Muscle layer of colon (tissue), 2 donors: ENCODE data around the gene WWP2.
"Not testable (repeated sequence)": the region's sequence is repeated elsewhere in the genome, so short reads cannot be mapped to it uniquely, and the experiment has no call there.

ENCODE experiments used
- H3K27ac ChIP-seq: one replicate; pipeline ENCODE4 v1.7.0; 2013; ENCODE audit warnings: low read depth, mild to moderate bottlenecking, low read length, moderate library complexity
- H3K27me3 ChIP-seq, 2 donors: one replicate each; pipeline ENCODE4 v1.7.0; 2013; ENCODE audit warnings: low read length in 2 of 2, mild to moderate bottlenecking in 2 of 2; ENCODE audit not compliant: insufficient read depth in 2 of 2, control insufficient read depth in 1 of 2
- H3K36me3 ChIP-seq: one replicate; pipeline ENCODE4 v1.7.0; 2013; ENCODE audit warnings: mild to moderate bottlenecking, low read length; ENCODE audit not compliant: insufficient read depth
- H3K4me1 ChIP-seq: one replicate; pipeline ENCODE4 v1.7.0; 2013; ENCODE audit warnings: mild to moderate bottlenecking, low read length; ENCODE audit not compliant: insufficient read depth
- H3K4me3 ChIP-seq, 2 donors: one replicate each; pipeline ENCODE4 v1.7.0; 2013; ENCODE audit warnings: low read length in 2 of 2, low read depth in 1 of 2, mild to moderate bottlenecking in 1 of 2, moderate library complexity in 1 of 2
- H3K9ac ChIP-seq: one replicate; pipeline ENCODE4 v1.7.0; 2013; ENCODE audit warnings: low read length
- H3K9me3 ChIP-seq: one replicate; pipeline ENCODE4 v1.7.0; 2013; ENCODE audit warnings: mild to moderate bottlenecking, low read length
- donor health status: abdominal sarcoma.
- donor health status: Adenocarcinoma of cecum.

Gene WWP2

DNA sequence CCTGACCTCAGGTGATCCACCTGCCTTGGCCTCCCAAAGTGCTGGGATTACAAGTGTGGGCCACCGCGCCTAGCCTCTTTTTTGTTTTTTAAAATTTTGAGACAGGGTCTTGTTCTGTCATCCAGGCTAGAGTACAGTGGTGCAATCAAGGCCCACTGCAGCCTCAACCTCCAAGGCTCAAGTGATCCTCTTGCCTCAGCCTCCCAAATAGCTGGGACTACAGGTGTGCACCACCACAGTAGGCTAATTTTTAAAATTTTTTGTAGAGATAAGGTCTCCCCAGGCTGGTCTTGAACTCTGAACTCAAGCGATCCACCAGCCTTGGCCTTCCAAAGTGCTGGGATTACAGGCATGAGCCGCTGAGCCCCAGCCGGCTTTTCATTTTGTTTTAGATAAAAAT, 92.6 kb downstream of the WWP2 start:
- H3K4me3 ChIP-seq, H3K36me3 ChIP-seq, H3K4me1 ChIP-seq, H3K27ac ChIP-seq, H3K9me3 ChIP-seq, H3K9ac ChIP-seq, H3K27me3 ChIP-seq: not testable (repeated sequence)

DNA sequence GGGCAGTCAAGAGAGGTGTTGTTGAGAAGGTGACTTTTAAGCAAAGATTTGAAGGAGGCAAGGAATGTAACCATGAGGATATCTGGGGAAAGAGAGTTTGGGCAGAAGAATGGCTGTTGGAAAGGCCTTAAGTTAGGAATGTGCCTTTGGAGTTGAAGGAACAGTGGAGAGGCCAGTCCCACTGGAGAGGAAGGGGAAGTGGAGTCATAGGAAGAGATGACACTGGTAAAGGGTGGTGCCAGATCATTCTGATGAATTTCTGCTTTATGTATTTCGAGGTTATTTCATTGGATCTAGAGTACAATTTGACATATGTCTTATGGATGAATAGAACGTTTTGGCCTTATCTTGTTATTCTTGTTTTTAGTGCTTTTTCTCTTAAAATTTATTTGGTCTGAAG, 93.5 kb downstream of the WWP2 start:
- H3K4me1 ChIP-seq = peaks cover 1% of the 10 kb centered on the region
- no peak overlapping the region for H3K9ac ChIP-seq
- no peaks in the 10 kb centered on the region for H3K36me3 ChIP-seq
- no peak overlapping the region for H3K27ac ChIP-seq
- no peaks in the 10 kb centered on the region for H3K9me3 ChIP-seq
- no peak overlapping the region for H3K4me3 ChIP-seq
- no peaks in the 10 kb centered on the region for H3K27me3 ChIP-seq

DNA sequence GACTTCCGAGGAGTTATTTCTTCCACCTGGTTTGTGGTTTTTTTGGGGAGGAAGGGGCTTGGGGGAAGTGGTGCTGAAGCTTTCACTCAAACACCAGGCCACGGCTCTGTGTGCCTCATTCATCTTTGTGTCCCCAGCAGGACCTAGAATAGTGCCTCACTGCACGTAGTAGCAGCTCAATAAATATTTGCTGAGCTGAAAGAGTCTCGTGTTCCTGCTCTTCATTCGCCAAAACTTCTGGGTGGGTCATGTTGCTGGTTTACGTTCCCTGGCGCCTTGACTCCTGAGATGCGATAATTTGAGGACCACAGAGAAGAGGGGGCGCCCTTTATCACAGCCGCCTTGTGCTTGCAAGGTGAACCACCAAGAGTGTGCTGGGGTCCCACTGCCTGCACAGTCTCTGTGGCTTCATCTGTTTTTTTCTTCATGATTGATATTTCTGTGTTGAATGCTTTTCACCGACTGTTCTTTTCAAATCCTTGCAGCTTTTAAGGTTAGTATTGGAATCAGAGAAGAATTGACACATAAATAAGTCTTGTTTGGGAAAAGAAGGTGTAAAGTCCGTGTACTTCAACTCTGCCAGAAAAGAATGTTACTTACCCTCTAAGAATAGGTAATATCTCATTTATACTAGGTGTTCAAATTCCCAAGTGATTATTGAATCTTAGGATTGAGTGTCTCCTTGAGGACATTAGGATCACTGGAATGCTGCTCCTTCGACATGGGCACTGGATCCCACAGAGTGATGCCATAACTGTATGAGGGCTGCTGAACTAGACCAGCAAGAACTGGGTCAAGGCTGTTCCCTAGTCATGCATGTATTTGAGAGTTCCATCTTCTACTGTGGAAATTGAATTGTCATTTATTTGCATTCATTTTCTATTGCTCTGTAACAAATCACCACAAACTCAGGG, 96.3 kb downstream of the WWP2 start:
- no peaks in the 10 kb centered on the region for H3K27me3 ChIP-seq
- H3K4me3 ChIP-seq = no peak overlapping the region
- H3K9ac ChIP-seq = no peak overlapping the region
- H3K4me1 ChIP-seq = peaks cover 20% of the 10 kb centered on the region
- no peaks in the 10 kb centered on the region for H3K9me3 ChIP-seq
- H3K36me3 ChIP-seq = no peaks in the 10 kb centered on the region
- no peak overlapping the region for H3K27ac ChIP-seq

DNA sequence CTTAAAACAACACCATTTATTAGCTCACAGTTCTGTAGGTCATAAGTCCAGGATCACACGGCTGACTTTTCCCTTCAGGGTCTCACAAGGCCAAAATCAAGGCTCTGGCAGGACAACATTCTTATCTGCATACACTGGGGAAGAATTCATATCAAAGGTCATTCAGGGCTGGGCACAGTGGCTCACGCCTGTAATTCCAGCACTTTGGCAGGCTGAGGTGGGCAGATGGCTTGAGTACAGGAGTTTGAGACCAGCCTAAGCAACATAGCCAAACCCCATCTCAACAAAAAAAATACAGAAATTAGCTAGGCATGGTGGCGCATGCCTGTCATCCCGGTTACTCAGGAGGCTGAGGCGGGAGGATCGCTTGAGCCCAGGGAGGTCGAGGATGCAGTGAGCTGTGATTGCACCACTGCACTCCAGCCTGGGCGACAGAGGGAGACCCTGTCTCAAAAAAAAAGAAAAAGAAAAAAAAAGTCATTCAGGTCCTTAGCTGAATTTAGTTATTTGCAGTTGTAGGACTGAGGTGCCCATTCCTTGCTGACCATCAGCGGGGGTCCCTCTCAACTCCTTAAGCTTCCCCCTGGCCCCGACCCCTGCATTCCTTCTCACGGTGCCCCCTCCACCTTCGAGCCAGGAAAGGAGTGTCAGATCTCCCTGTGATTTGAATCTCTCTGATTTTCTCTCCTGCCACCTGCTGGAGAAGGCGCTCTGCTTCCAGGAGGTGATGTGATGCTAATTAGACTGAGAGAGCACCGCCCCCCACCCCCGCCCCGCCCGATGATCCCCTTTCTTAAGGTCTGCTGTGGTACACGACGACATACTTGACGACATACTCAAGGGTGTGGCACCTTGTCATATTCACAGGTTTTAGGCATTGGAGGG, 97.2 kb downstream of the WWP2 start:
- H3K27ac ChIP-seq = no peak overlapping the region
- no peaks in the 10 kb centered on the region for H3K36me3 ChIP-seq
- H3K27me3 ChIP-seq = no peaks in the 10 kb centered on the region
- peaks cover 20% of the 10 kb centered on the region for H3K4me1 ChIP-seq
- no peak overlapping the region for H3K9ac ChIP-seq
- no peaks in the 10 kb centered on the region for H3K9me3 ChIP-seq
- no peak overlapping the region for H3K4me3 ChIP-seq

DNA sequence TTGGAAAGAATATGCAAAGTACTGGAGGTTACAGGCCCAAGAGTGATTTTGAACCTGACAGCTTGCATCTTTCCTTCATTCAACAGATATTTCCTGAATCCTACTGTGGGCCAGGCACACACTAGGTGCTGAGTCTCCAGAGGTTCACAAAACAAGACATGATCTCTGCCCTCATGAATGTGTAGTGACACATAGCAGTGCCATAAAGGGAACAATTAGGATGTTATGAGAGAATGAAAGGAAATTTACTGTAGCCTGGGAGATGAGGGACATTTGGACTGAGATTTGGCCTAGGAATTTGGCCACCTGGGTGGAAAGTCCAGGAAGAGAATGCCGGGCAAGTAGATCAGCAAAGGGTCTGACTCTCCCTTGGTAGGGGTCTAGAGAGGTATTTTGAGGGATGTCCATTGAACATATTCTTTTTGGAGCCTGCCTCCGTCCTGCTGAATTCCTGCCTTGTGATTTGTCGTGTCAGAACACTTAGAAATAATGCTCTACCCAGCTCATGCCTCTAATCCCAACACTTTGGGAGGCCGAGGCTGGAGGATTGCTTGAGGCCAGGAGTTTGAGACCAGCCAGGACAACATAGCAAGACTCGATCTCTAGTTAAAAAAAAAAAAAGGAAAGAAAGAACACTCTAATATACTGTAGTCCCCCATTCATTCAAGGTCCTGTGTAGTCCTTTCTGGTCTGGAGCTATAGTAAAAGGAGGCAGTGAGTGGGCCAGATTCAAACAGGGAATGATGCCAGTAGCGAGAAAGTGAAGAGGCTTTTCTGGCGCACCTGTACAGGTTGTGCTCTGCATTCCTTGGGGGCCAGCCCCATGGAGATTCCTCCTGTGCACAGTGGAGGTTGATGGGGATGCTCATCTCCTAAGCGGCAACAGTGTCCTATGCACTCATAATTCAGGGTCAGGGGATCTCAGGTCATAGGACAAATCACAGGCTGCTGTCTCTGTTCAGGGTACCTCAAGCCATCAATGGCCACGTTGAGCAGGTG, 98.4 kb downstream of the WWP2 start:
- Histone ChIP-seq H3K4me3 (peak overlapping the region in 1 of 2 donors; percentile 25), H3K9me3 (no peaks in the 10 kb centered on the region), H3K36me3 (no peaks in the 10 kb centered on the region), H3K4me1 (peaks cover 20% of the 10 kb centered on the region), H3K9ac (no peak overlapping the region), H3K27me3 (no peaks in the 10 kb centered on the region), H3K27ac (peak overlapping the region; percentile 17)

DNA sequence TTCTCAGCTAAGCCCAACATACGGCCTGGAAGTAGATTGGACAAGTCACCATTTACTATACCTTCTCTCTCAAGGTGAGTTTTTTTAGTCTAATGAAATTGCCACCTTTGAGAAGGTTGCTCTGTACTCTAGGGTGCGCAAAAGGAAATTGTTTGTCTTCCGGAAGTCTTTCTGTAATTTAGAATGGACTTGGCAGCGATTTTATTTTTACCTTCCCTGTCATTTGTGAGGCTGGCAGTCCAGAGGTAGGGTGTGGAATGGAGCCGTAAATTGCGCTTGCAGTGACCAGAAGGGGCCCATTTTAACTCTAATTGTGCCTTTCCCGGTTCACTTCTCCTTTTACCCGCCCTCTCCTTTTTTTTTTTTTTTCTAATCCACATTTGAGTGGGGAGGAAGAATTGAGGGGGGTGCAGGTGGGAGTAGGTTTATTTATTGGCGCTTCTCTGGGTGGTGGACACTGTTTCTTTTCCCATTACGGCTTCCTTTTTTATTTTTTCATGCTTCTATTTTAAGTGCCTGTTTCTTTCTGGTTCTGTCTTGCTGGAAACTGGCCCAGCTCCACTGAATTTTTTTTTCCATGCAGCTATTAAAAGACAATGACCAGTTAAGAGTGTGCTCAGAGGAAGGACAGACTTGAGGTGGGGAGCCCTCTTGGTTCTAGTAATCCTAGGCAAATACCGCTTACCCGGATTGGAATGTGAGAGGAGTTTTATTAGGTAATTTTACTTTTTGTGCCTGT, 99.3 kb downstream of the WWP2 start:
- H3K4me3 ChIP-seq = peak overlapping the region in 1 of 2 donors; percentile 25
- no peaks in the 10 kb centered on the region for H3K27me3 ChIP-seq
- H3K4me1 ChIP-seq = peaks cover 20% of the 10 kb centered on the region
- no peaks in the 10 kb centered on the region for H3K36me3 ChIP-seq
- no peaks in the 10 kb centered on the region for H3K9me3 ChIP-seq
- peak overlapping the region; percentile 17 for H3K27ac ChIP-seq
- H3K9ac ChIP-seq = no peak overlapping the region

DNA sequence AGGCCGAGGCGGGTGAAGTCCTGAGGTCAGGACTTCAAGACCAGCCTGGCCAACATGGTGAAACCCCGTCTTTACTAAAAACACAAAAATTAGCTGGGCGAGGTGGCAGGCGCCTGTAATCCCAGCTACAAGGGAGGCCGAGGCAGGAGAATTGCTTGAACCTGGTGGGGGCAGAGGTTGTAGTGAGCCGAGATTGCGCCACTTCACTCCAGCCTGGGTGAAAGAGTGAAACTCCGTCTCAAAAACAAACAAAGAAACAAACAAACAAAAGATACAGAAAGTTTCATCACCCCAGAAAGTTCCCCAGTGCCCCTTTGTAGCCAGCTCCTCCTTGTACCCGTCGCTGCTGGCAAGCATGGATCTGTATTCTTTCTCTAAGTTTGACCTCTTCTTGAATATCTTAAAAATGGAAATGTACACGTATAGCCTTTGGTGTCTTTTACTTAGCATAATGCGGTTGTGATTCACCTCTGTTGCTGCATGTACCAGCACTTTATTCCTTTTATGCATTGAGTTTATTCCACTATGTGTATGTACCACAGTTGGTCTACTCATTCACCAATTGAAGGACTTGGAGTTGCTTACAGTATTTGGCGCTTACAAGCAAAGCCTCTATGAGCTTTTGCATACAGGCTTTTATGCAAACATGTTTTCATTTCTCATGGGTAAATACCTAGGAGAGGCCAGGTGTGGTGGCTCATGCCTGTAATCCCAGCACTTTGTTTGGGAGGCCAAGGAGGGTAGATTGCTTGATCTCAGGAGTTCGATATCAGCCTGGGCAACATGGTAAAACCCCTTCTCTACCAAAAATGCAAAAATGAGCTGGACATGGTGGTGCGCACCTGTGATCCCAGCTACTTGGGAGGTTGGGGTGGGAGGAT, 101.5 kb downstream of the WWP2 start:
- H3K4me3 ChIP-seq = no peak overlapping the region
- H3K9me3 ChIP-seq = no peaks in the 10 kb centered on the region
- no peak overlapping the region for H3K27ac ChIP-seq
- H3K4me1 ChIP-seq = peaks cover 20% of the 10 kb centered on the region
- no peaks in the 10 kb centered on the region for H3K27me3 ChIP-seq
- H3K9ac ChIP-seq = no peak overlapping the region
- no peaks in the 10 kb centered on the region for H3K36me3 ChIP-seq

DNA sequence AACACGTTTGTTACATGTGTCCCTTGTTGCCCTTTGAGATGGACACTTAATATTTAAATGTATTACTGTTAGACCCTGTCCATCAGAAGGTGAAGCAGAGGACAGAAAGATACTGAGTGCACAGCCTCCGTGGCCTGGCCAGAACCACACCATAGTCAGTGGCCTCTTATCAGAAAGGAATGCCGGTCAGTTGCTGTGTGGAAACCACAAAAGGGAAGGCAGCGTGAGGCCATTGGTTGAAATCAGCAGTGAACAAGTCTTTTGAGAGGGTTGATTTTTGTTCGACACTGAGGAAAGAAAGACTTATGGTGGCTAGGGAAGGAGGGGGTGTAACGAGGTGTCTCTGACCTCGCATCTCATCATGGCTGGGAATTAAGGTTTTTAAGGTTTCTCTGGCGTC, 103.6 kb downstream of the WWP2 start:
- Histone ChIP-seq H3K9me3 (no peaks in the 10 kb centered on the region), H3K36me3 (no peaks in the 10 kb centered on the region), H3K9ac (no peak overlapping the region), H3K27ac (no peak overlapping the region), H3K27me3 (no peaks in the 10 kb centered on the region), H3K4me3 (no peak overlapping the region), H3K4me1 (peaks cover 18% of the 10 kb centered on the region)

DNA sequence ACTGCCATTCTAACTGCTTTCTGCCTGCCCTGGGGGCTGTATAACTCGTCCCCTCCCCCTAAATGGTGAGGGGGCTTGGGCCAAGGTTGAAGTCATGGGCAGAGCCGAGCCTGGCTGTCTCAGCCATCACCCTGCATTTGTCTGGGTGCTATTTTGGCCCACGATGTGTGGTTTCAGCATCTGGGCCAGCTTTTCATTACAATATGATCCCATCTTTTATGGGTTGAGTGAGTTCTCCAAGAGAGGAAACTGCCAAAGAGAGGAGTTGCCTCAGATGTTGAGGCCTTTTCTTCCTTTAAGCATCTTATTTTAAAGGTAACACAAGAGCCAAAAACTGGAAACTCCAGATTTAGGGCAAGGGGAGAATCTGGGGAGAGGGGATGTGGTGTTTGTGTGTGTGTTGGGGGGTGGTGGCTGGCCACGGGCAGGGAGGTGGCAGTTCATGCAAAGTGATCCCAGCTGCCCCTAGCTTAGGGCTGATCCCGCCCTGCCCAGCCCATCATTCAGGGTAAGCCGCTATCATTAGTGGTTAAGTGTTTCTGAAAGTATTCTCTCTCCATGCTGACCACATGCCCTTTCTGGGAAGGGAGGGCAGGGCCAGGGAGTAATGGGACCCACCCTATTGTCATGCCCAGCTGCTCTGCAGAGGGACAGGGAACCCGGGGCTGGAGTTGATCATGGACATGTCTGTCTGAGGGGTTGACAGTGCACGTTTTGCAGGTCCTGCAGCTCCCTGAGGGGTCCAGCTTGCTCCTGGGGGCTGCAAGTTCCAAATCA, 105.8 kb downstream of the WWP2 start:
- Histone ChIP-seq H3K27ac (no peak overlapping the region), H3K4me1 (no peaks in the 10 kb centered on the region), H3K9ac (no peak overlapping the region), H3K4me3 (no peak overlapping the region), H3K36me3 (peaks cover 5% of the 10 kb centered on the region), H3K27me3 (no peaks in the 10 kb centered on the region), H3K9me3 (no peaks in the 10 kb centered on the region)
